ENCODE data around the gene CSH1.

The CSH1 gene

DNA sequence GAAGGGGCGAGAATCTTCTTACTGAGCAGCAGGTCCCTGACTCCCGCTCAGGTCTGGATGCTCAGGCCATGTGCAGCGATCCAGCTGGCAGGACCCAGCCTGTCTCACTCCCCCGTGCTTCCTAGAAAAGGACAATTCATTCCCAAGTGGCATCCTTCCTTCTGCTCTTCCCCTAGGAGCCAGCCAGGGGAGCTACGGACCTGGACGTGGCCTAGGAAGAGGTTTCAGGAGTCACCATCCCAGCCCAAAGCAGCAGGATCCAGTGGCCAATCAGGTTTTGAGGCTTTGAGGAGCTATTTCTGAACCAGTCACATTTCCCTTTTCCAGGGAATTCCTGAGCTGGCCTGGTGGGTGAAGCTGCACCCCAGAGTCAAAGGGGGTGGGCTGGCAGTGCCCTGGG lies 43.5 kb upstream of the CSH1 start (continued):
- TF ChIP-seq, protein P1, sequence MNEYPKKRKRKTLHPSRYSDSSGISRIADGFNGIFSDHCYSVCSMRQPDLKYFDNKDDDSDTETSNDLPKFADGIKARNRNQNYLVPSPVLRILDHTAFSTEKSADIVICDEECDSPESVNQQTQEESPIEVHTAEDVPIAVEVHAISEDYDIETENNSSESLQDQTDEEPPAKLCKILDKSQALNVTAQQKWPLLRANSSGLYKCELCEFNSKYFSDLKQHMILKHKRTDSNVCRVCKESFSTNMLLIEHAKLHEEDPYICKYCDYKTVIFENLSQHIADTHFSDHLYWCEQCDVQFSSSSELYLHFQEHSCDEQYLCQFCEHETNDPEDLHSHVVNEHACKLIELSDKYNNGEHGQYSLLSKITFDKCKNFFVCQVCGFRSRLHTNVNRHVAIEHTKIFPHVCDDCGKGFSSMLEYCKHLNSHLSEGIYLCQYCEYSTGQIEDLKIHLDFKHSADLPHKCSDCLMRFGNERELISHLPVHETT (tag by site-specific recombination; IDR thresholded peaks at IDR 0.05) = no peak
- TF ChIP-seq, protein P2, sequence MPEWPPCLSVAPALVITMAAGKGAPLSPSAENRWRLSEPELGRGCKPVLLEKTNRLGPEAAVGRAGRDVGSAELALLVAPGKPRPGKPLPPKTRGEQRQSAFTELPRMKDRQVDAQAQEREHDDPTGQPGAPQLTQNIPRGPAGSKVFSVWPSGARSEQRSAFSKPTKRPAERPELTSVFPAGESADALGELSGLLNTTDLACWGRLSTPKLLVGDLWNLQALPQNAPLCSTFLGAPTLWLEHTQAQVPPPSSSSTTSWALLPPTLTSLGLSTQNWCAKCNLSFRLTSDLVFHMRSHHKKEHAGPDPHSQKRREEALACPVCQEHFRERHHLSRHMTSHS (tag by site-specific recombination; IDR thresholded peaks at IDR 0.05) = no peak
- TF ChIP-seq, protein P3, sequence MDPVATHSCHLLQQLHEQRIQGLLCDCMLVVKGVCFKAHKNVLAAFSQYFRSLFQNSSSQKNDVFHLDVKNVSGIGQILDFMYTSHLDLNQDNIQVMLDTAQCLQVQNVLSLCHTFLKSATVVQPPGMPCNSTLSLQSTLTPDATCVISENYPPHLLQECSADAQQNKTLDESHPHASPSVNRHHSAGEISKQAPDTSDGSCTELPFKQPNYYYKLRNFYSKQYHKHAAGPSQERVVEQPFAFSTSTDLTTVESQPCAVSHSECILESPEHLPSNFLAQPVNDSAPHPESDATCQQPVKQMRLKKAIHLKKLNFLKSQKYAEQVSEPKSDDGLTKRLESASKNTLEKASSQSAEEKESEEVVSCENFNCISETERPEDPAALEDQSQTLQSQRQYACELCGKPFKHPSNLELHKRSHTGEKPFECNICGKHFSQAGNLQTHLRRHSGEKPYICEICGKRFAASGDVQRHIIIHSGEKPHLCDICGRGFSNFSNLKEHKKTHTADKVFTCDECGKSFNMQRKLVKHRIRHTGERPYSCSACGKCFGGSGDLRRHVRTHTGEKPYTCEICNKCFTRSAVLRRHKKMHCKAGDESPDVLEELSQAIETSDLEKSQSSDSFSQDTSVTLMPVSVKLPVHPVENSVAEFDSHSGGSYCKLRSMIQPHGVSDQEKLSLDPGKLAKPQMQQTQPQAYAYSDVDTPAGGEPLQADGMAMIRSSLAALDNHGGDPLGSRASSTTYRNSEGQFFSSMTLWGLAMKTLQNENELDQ (tag by site-specific recombination; IDR thresholded peaks at IDR 0.05; ENCODE audit: low read depth) = no peak
- TF ChIP-seq ZNF521 (tag by site-specific recombination; IDR thresholded peaks at IDR 0.05) (no peak), ZNF311 (tag by site-specific recombination; IDR thresholded peaks at IDR 0.05; ENCODE audit: borderline replicate concordance) (no peak), ZNF624 (tag by site-specific recombination; IDR thresholded peaks at IDR 0.05) (no peak), ZNF221 (tag by site-specific recombination; IDR thresholded peaks at IDR 0.05; ENCODE audit: borderline replicate concordance) (no peak), ZNF548 (tag by site-specific recombination; IDR thresholded peaks at IDR 0.05) (no peak), KLF10 (tag by site-specific recombination; IDR thresholded peaks at IDR 0.05) (no peak)
- TF ChIP-seq, protein P4, sequence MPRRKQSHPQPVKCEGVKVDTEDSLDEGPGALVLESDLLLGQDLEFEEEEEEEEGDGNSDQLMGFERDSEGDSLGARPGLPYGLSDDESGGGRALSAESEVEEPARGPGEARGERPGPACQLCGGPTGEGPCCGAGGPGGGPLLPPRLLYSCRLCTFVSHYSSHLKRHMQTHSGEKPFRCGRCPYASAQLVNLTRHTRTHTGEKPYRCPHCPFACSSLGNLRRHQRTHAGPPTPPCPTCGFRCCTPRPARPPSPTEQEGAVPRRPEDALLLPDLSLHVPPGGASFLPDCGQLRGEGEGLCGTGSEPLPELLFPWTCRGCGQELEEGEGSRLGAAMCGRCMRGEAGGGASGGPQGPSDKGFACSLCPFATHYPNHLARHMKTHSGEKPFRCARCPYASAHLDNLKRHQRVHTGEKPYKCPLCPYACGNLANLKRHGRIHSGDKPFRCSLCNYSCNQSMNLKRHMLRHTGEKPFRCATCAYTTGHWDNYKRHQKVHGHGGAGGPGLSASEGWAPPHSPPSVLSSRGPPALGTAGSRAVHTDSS (tag by site-specific recombination; IDR thresholded peaks at IDR 0.05) = no peak

DNA sequence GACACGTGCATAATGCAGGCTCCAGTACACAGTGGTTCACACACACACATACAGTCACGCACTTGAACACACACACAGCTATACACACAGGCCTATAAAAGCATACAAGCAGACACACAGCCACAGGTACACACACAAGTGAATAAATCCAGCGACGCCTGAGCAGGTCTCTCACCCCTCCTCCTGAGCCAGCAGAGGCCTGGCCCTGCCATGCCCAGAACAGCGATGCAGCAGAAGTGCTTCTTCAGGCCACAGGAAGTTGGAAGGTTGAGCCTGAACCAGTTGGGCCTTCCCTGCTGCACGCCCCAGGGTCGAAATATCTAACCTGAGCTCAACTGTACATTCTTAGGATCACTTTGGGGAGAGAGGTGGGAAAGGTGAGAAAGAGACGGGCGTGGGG lies 43.0 kb upstream of the CSH1 start:
- Histone ChIP-seq H3K27ac (ENCODE audit: extremely low read depth, low read depth, low read length) (no peak overlapping the region), H3K4me1 (ENCODE audit: control insufficient read depth, insufficient read depth, low read length) (no peaks in the 10 kb centered on the region), H3K4me3 (ENCODE audit: low read depth, low read length) (no peak overlapping the region), H3K9me3 (ENCODE audit: control insufficient read depth, insufficient read depth, low read depth, low read length) (no peaks in the 10 kb centered on the region), H3K36me3 (ENCODE audit: control insufficient read depth in 2 of 2, insufficient read depth in 1 of 2, low read length in 2 of 2) (no peaks in the 10 kb centered on the region)
- ChIA-PET CTCF (no interaction called here), POLR2A (no interaction called here)
- TF ChIP-seq ZNF830 (tag by site-specific recombination; IDR thresholded peaks at IDR 0.05; ENCODE audit: low read depth) (no peak), ZNF544 (tag by site-specific recombination; IDR thresholded peaks at IDR 0.05) (no peak), ZNF146 (tag by site-specific recombination; IDR thresholded peaks at IDR 0.05) (no peak), FEZF1 (tag by site-specific recombination; IDR thresholded peaks at IDR 0.05) (no peak), BCL11A (tag by site-specific recombination; IDR thresholded peaks at IDR 0.05; ENCODE audit: low read depth) (no peak), WT1 (tag by site-specific recombination; IDR thresholded peaks at IDR 0.05) (no peak)
- TF ChIP-seq, protein P5, sequence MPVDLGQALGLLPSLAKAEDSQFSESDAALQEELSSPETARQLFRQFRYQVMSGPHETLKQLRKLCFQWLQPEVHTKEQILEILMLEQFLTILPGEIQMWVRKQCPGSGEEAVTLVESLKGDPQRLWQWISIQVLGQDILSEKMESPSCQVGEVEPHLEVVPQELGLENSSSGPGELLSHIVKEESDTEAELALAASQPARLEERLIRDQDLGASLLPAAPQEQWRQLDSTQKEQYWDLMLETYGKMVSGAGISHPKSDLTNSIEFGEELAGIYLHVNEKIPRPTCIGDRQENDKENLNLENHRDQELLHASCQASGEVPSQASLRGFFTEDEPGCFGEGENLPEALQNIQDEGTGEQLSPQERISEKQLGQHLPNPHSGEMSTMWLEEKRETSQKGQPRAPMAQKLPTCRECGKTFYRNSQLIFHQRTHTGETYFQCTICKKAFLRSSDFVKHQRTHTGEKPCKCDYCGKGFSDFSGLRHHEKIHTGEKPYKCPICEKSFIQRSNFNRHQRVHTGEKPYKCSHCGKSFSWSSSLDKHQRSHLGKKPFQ (tag by site-specific recombination; IDR thresholded peaks at IDR 0.05) = no peak
- TF ChIP-seq, protein P6, sequence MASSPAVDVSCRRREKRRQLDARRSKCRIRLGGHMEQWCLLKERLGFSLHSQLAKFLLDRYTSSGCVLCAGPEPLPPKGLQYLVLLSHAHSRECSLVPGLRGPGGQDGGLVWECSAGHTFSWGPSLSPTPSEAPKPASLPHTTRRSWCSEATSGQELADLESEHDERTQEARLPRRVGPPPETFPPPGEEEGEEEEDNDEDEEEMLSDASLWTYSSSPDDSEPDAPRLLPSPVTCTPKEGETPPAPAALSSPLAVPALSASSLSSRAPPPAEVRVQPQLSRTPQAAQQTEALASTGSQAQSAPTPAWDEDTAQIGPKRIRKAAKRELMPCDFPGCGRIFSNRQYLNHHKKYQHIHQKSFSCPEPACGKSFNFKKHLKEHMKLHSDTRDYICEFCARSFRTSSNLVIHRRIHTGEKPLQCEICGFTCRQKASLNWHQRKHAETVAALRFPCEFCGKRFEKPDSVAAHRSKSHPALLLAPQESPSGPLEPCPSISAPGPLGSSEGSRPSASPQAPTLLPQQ (tag by site-specific recombination; IDR thresholded peaks at IDR 0.05) = no peak
- TF ChIP-seq, protein P7, sequence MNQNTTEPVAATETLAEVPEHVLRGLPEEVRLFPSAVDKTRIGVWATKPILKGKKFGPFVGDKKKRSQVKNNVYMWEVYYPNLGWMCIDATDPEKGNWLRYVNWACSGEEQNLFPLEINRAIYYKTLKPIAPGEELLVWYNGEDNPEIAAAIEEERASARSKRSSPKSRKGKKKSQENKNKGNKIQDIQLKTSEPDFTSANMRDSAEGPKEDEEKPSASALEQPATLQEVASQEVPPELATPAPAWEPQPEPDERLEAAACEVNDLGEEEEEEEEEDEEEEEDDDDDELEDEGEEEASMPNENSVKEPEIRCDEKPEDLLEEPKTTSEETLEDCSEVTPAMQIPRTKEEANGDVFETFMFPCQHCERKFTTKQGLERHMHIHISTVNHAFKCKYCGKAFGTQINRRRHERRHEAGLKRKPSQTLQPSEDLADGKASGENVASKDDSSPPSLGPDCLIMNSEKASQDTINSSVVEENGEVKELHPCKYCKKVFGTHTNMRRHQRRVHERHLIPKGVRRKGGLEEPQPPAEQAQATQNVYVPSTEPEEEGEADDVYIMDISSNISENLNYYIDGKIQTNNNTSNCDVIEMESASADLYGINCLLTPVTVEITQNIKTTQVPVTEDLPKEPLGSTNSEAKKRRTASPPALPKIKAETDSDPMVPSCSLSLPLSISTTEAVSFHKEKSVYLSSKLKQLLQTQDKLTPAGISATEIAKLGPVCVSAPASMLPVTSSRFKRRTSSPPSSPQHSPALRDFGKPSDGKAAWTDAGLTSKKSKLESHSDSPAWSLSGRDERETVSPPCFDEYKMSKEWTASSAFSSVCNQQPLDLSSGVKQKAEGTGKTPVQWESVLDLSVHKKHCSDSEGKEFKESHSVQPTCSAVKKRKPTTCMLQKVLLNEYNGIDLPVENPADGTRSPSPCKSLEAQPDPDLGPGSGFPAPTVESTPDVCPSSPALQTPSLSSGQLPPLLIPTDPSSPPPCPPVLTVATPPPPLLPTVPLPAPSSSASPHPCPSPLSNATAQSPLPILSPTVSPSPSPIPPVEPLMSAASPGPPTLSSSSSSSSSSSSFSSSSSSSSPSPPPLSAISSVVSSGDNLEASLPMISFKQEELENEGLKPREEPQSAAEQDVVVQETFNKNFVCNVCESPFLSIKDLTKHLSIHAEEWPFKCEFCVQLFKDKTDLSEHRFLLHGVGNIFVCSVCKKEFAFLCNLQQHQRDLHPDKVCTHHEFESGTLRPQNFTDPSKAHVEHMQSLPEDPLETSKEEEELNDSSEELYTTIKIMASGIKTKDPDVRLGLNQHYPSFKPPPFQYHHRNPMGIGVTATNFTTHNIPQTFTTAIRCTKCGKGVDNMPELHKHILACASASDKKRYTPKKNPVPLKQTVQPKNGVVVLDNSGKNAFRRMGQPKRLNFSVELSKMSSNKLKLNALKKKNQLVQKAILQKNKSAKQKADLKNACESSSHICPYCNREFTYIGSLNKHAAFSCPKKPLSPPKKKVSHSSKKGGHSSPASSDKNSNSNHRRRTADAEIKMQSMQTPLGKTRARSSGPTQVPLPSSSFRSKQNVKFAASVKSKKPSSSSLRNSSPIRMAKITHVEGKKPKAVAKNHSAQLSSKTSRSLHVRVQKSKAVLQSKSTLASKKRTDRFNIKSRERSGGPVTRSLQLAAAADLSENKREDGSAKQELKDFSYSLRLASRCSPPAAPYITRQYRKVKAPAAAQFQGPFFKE (tag by site-specific recombination; IDR thresholded peaks at IDR 0.05; ENCODE audit: borderline replicate concordance) = no peak
- TF ChIP-seq, protein P8, sequence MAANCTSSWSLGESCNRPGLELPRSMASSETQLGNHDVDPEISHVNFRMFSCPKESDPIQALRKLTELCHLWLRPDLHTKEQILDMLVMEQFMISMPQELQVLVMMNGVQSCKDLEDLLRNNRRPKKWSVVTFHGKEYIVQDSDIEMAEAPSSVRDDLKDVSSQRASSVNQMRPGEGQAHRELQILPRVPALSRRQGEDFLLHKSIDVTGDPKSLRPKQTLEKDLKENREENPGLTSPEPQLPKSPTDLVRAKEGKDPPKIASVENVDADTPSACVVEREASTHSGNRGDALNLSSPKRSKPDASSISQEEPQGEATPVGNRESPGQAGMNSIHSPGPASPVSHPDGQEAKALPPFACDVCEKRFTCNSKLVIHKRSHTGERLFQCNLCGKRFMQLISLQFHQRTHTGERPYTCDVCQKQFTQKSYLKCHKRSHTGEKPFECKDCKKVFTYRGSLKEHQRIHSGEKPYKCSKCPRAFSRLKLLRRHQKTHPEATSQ (tag by site-specific recombination; IDR thresholded peaks at IDR 0.05) = no peak

Measured in HEK293 (cell line).